OCI-LY3 (cell line): Measurements from ENCODE around the gene SPAAR.

ENCODE experiments used
- H2AFZ ChIP-seq: fragments of 200-600, 300-600 bp; shearing (Covaris generic); 2 replicates; pipeline ENCODE4 v1.6.0; 2014; ENCODE audit warnings: antibody characterized with exemption, low read depth, low read length
- H3K27ac ChIP-seq: fragments of 200-600, 300-600 bp; sonication (generic); 2 replicates; pipeline ENCODE4 v1.5.1; 2014; ENCODE audit warnings: mild to moderate bottlenecking, low read length, moderate library complexity, mixed read lengths
- H3K27me3 ChIP-seq: fragments of 200-600, 300-600 bp; sonication (generic); 2 replicates; pipeline ENCODE4 v1.6.1; 2014; ENCODE audit warnings: low read depth, low read length, mixed read lengths
- H3K36me3 ChIP-seq: fragments of 200-600, 300-600 bp; sonication (generic); replicated peaks from 2 replicates; pipeline ENCODE3; 2014; ENCODE audit warnings: low read depth, low read length, mixed read lengths
- H3K4me1 ChIP-seq: fragments of 300-600, 200-600 bp; sonication (generic); 2 replicates; pipeline ENCODE4 v1.6.1; 2014; ENCODE audit warnings: low read length, mixed read lengths
- H3K4me2 ChIP-seq: fragments of 200-600, 300-600 bp; sonication (generic); 2 replicates; pipeline ENCODE4 v1.6.1; 2014; ENCODE audit warnings: low read length, mixed read lengths
- H3K4me3 ChIP-seq: fragments of 300-600, 200-600 bp; sonication (generic); 2 replicates; pipeline ENCODE4 v1.5.1; 2014; ENCODE audit warnings: antibody characterized with exemption, mild to moderate bottlenecking, low read length, moderate library complexity
- H3K79me2 ChIP-seq: fragments of 300-600, 200-600 bp; shearing (Covaris generic); 2 replicates; pipeline ENCODE4 v1.6.1; 2014; ENCODE audit warnings: mild to moderate bottlenecking, low read length, mixed read lengths
- H3K9ac ChIP-seq: fragments of 300-600, 200-600 bp; shearing (Covaris generic); 2 replicates; pipeline ENCODE4 v1.6.0; 2014; ENCODE audit warnings: mild to moderate bottlenecking, low read length, moderate library complexity
- H3K9me3 ChIP-seq: fragments of 200-600, 300-600 bp; shearing (Covaris generic); 2 replicates; pipeline ENCODE4 v1.6.1; 2014; ENCODE audit warnings: low read length, mixed read lengths; ENCODE audit not compliant: insufficient read depth
- H4K20me1 ChIP-seq: fragments of 200-600, 300-600 bp; sonication (generic); 2 replicates; pipeline ENCODE4 v1.6.1; 2016; ENCODE audit warnings: low read length, mixed read lengths; ENCODE audit not compliant: insufficient read depth
- EZH2phosphoT487 ChIP-seq: fragments of 200-600 bp; shearing (Covaris generic); IDR thresholded peaks from 2 replicates; pipeline ENCODE4 v1.6.1; 2018; ENCODE audit warnings: antibody characterized with exemption, mixed run types, low read depth
- TF ChIP-seq, protein P1 (sequence below): fragments of 200-600, 300-600 bp; sonication (generic); IDR thresholded peaks from 2 replicates; pipeline ENCODE4 v1.5.1; 2014; ENCODE audit warnings: antibody characterized with exemption, low read length, low read depth

Gene SPAAR, protein sequence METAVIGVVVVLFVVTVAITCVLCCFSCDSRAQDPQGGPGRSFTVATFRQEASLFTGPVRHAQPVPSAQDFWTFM

DNA sequence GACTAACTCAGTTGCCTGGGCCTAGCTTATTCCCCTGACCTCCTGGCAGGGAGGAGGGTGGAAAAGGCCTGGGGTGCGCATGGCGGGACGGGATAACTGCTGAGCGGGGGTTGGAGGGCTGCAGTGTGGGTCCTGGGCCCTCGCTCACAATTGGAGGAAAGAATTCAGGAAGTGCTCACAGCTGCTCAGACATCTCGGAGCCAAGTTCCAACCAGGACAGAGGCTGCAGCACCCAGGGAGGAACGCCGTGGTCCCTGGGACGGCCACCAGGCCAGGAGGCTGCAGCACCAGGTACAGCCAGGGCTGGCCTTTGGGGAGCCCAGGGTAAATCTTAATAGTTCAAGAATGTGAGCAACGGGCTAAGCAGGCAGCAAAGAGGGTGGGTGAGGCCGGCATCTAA, at the start of gene SPAAR:
Gene SPAAR, plus strand, starts transcription at position 217 of the 400 bp plus-strand sequence. CDS start 974 bp downstream, outside the sequence.
- Histone ChIP-seq H2AFZ (no peak within 1 kb of the TSS), H3K9me3 (no peaks in the 10 kb centered on the region), H3K4me1 (peaks cover 9% of the 10 kb centered on the region; the same call in 1 of the 2 replicates), H3K4me3 (no peak within 1 kb of the TSS), H3K9ac (no peak within 1 kb of the TSS), H3K79me2 (no peaks in the 10 kb centered on the region), H3K27me3 (peaks cover 5% of the 10 kb centered on the region; the same call in 1 of the 2 replicates), H3K36me3 (no peaks in the 10 kb centered on the region), H3K27ac (no peak within 1 kb of the TSS), H3K4me2 (no peak within 1 kb of the TSS), H4K20me1 (no peaks in the 10 kb centered on the region)
- no peak for TF ChIP-seq EZH2phosphoT487
- TF ChIP-seq, protein P1, sequence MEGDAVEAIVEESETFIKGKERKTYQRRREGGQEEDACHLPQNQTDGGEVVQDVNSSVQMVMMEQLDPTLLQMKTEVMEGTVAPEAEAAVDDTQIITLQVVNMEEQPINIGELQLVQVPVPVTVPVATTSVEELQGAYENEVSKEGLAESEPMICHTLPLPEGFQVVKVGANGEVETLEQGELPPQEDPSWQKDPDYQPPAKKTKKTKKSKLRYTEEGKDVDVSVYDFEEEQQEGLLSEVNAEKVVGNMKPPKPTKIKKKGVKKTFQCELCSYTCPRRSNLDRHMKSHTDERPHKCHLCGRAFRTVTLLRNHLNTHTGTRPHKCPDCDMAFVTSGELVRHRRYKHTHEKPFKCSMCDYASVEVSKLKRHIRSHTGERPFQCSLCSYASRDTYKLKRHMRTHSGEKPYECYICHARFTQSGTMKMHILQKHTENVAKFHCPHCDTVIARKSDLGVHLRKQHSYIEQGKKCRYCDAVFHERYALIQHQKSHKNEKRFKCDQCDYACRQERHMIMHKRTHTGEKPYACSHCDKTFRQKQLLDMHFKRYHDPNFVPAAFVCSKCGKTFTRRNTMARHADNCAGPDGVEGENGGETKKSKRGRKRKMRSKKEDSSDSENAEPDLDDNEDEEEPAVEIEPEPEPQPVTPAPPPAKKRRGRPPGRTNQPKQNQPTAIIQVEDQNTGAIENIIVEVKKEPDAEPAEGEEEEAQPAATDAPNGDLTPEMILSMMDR, result no peak

DNA sequence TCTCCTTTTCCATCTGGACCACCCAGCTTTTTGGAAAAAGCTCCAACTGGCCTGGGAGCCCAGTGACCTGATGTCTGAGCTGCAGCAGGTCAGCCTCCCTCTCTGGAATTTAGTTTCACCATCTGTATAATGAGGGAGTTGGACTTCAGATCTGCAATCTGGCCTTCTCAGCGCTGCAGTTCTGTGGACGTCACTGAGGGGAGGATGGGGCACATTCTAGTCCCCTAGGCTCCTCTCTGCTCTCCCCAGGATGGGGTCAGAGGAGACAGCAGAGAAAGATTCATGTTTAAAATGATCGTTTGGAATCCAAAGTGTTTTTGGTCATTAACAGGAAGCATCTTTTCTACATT, 49.3 kb upstream of the SPAAR start:
- TF ChIP-seq, protein P1, result no peak
- no peak for TF ChIP-seq EZH2phosphoT487
- Histone ChIP-seq H3K27ac (no peak overlapping the region), H3K9me3 (no peaks in the 10 kb centered on the region), H3K4me2 (no peak overlapping the region), H3K27me3 (no peaks in the 10 kb centered on the region), H3K4me3 (no peak overlapping the region), H3K9ac (no peak overlapping the region), H4K20me1 (no peaks in the 10 kb centered on the region), H3K79me2 (no peaks in the 10 kb centered on the region), H3K4me1 (no peaks in the 10 kb centered on the region), H3K36me3 (no peaks in the 10 kb centered on the region), H2AFZ (no peak overlapping the region)

DNA sequence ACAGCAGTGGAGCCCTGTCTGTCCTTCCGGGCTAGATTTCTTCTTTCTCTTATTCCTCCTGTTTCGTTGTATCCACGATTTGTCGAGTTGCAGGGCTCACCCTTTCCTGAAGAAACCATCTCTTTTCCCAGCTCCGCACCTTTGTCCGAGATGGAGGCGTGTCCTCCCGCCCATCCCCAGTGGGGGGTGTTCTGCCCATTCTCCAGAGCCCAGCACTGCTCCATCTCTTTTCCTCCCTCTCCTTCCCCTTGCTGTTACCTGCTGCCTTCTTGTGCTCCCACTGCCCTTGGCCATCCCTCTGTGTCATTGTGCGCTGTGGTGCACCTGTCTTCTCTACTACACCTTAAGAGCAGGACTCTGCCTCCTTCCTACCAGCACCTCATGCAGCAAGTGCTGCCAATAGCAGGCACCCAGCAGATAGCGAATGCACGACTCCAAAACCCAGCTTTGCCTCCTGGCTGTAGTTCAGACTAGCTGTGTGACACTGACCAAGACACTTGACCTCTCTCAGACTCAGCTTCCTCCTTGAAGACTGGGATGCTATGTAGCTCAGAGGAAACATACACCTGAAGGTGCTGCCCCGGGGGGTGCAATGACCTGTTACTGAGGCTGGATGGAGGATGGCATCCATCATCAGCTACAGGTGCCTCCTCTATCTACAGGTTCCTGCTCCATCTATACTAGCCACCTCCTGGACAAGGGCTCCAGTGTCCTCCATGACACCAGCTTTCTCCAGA, 48.0 kb upstream of the SPAAR start:
- Histone ChIP-seq H3K36me3 (no peaks in the 10 kb centered on the region), H3K4me1 (no peaks in the 10 kb centered on the region), H3K27ac (no peak overlapping the region), H4K20me1 (no peaks in the 10 kb centered on the region), H3K4me3 (no peak overlapping the region), H3K4me2 (no peak overlapping the region), H3K79me2 (no peaks in the 10 kb centered on the region), H2AFZ (no peak overlapping the region), H3K9ac (no peak overlapping the region), H3K9me3 (no peaks in the 10 kb centered on the region), H3K27me3 (no peaks in the 10 kb centered on the region)
- TF ChIP-seq, protein P1, result no peak
- no peak for TF ChIP-seq EZH2phosphoT487

DNA sequence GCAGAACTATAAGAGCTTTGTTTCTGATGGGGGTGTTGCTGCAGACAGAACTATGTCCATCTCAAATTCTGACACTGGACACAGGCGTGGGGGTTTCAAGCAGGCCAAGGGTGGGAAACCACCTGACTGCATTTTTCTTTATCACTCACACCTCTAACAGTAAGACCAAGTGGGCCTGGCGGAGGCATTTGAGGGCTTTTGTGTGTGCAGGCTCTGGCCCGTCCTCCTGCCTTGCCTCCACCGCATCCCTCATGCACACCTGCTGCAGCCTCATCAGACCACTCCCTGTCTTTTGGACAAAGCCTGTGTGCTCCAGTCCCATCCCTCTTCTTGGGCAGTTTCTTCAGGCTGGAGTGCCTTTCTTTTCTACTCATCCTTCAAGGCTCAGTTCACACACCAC, 47.0 kb upstream of the SPAAR start:
- Histone ChIP-seq H3K4me2 (no peak overlapping the region), H4K20me1 (no peaks in the 10 kb centered on the region), H3K9me3 (no peaks in the 10 kb centered on the region), H2AFZ (no peak overlapping the region), H3K79me2 (no peaks in the 10 kb centered on the region), H3K27ac (no peak overlapping the region), H3K27me3 (no peaks in the 10 kb centered on the region), H3K9ac (no peak overlapping the region), H3K4me3 (no peak overlapping the region), H3K4me1 (no peaks in the 10 kb centered on the region), H3K36me3 (no peaks in the 10 kb centered on the region)
- TF ChIP-seq, protein P1, result no peak
- no peak for TF ChIP-seq EZH2phosphoT487
